SK-N-SH treated with all-trans-retinoic acid at 6 μM for 48 hours (cell line): ENCODE data around the gene TMEM232.

Source experiments
- ARNTL ChIP-seq: fragments of 450-650 bp; formaldehyde crosslinking; IDR thresholded peaks from 2 replicates; pipeline ENCODE4 v1.5.0; 2020; ENCODE audit warnings: low read depth, mild to moderate bottlenecking, moderate library complexity, borderline replicate concordance
- ISL1 ChIP-seq: fragments of 250-450 bp; sonication (Bioruptor Pico); IDR thresholded peaks from 2 replicates; pipeline ENCODE4 v2.1.2; 2022; ENCODE audit warnings: mild to moderate bottlenecking, moderate library complexity
- PPARA ChIP-seq: fragments of 250-450 bp; sonication (Bioruptor Pico); IDR thresholded peaks from 2 replicates; pipeline ENCODE4 v1.5.0; 2020; ENCODE audit warnings: mild to moderate bottlenecking, borderline replicate concordance
- SNAI2 ChIP-seq: fragments of 250-450 bp; sonication (Bioruptor Pico); IDR thresholded peaks from 2 replicates; pipeline ENCODE4 v1.5.0; 2020; ENCODE audit warnings: mild to moderate bottlenecking, moderate library complexity
- ZC3H10 ChIP-seq: fragments of 250-450 bp; sonication (Bioruptor Pico); IDR thresholded peaks from 2 replicates; pipeline ENCODE4 v1.5.1; 2021; ENCODE audit warnings: mild to moderate bottlenecking, moderate library complexity
- ZFP30 ChIP-seq: fragments of 450-650 bp; formaldehyde crosslinking; IDR thresholded peaks from 2 replicates; pipeline ENCODE4 v1.5.0; 2022; ENCODE audit warnings: mild to moderate bottlenecking, moderate library complexity
- TF ChIP-seq, protein P1 (sequence below): fragments of 250-450 bp; sonication (Bioruptor Pico); IDR thresholded peaks from 2 replicates; pipeline ENCODE4 v1.8.0; 2020; ENCODE audit warnings: mild to moderate bottlenecking, moderate library complexity, borderline replicate concordance

DNA sequence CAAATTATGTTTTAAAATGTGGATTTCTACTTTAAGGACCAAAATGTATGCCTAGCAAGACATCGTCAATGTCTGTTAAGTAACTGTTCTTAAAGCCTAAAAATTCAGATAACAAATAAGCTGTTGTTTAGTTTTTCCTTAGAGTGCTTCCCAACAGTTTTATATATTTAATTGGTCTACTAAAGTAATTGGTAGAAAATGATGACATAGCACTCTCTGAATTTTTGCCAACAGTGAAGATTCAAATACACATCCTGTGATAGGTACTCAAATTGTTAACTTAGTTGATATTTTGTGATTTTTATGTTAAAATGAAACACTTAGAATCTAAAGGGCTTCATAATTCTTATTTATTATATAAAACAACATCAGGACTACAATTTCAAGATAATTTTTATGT, 107.5 kb downstream of the TMEM232 start:
- TF ChIP-seq ZFP30 (CRISPR knock-in tag) (no peak), ZC3H10 (no peak), ARNTL (CRISPR knock-in tag) (no peak), ISL1 (CRISPR knock-in tag) (no peak), SNAI2 (no peak), PPARA (CRISPR knock-in tag) (no peak)
- TF ChIP-seq, protein P1, sequence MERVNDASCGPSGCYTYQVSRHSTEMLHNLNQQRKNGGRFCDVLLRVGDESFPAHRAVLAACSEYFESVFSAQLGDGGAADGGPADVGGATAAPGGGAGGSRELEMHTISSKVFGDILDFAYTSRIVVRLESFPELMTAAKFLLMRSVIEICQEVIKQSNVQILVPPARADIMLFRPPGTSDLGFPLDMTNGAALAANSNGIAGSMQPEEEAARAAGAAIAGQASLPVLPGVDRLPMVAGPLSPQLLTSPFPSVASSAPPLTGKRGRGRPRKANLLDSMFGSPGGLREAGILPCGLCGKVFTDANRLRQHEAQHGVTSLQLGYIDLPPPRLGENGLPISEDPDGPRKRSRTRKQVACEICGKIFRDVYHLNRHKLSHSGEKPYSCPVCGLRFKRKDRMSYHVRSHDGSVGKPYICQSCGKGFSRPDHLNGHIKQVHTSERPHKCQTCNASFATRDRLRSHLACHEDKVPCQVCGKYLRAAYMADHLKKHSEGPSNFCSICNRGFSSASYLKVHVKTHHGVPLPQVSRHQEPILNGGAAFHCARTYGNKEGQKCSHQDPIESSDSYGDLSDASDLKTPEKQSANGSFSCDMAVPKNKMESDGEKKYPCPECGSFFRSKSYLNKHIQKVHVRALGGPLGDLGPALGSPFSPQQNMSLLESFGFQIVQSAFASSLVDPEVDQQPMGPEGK = no peak
